Dedifferentiated amniotic fluid mesenchymal stem cell (primary cell): ENCODE data around the gene STOX2.
"Not testable (repeated sequence)": the region's sequence is repeated elsewhere in the genome, so short reads cannot be mapped to it uniquely, and the experiment has no call there.

Experiments used
- DNase-seq: peaks from one replicate; pipeline ENCODE4 v3.0.0-alpha.2; 2016; ENCODE audit errors: extremely low spot score

The STOX2 gene

DNA sequence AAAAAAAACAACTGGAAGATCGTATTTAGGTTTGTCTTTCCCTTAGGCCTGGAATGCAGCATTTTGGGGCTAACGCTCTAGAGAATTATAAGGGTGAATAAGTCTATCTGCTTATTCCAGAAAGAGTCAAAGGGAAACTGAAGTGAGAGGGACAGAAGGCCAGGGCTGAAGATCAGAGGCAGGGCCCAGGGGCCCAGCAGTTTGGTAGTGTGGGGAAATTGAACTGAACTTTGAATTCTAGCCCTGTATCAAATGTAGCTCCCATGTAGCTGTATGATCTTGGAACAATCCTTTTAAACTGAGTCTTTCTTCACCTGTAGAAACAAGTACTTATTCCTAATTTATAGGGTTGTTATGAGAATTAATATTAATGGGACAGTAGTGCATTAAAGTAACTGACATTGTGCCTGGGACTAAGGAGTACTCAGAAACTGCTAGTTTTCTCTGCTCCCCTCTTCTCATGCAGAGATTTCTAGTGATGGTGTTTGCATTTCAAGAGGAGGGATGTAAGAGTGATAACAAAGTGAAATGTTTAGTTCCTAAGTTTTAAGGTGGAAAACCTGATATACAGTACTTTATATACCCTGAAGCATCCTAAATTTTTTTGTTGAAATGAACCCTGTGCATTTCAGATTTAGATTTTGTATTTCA is 30.4 kb downstream of the STOX2 start:
- no peak for DNase-seq

GRCh38 chr4:183936047-183936446 is 30.9 kb downstream of the STOX2 start:
- no peak for DNase-seq

GRCh38 chr4:183936574-183937345 is 31.7 kb downstream of the STOX2 start:
- no peak for DNase-seq

DNA sequence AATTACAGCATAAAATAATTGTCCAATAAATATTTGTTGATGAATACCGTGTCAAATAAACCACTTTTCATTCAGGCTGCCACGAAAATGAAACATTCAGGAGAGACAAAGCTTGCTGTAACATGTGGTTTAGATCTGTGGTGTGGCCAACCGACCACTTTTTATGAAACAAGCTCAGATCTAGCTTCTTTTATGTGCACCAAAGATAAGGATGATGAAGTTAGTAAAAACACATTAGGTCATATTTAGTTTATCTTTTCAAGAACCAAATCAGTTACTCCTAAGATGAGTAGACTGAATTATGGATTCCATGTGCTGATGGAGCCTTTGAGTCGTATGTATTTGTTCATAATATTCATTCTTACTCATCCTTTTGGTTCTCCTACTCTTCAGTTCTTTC is 35.8 kb downstream of the STOX2 start:
- no peak for DNase-seq

GRCh38 chr4:183941964-183942363 is 36.9 kb downstream of the STOX2 start:
- no peak for DNase-seq

GRCh38 chr4:183945741-183946140 is 40.6 kb downstream of the STOX2 start:
- no peak for DNase-seq

- DNase-seq, result no peak
Observed at GRCh38 chr4:183950536-183950935, 45.4 kb downstream of the STOX2 start.

DNA sequence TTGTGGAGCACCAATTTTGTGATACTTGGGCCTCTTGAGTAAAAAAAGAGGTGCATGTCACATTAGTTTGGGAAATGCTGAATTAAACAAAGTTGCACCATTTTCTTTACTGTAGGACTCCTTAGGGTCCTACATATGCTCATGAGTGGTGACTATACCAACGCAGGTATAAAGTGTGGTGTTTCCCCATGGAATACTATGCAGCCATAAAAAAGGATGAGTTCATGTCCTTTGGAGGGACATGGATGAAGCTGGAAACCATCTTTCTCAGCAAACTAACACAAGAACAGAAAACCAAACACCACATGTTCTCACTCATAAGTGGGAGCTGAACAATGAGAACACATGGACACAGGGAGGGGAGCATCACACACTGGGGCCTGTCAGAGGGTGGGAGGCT is 47.5 kb downstream of the STOX2 start:
- DNase-seq, result not testable (repeated sequence)

DNA sequence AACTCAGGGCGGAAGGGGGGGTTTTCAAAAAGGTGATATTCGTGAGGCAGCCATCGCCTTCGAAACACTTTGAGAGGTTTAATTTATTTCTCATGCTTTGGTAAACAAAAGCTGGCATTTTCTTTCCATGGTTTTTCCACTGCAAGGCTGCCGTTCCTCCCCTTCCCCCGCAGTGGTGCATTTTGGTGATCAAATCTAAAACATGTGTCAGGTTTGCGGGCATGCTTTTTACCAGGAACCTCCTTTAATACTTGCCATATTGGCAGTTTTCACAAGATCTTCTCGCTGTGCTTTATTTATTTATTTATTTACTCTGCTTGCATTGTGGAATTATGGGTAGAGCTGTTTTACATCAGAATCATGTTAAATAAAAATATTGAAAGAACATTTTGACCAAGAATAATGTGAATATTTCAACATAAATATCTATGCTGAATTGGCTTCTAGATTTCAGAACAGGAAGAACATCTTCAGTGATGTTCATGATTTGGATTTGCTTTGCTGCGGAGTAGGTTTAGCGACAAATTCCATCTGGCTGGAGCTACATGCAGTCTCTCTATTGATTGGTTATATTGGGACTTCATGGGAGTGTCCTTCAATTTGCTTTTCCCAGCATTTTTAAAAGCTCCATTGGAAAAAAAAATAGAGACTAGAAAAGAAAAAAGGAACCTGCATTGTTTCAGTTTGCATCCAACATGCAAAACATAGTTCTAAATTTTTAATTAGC is 54.4 kb downstream of the STOX2 start:
- DNase-seq, result no peak

DNA sequence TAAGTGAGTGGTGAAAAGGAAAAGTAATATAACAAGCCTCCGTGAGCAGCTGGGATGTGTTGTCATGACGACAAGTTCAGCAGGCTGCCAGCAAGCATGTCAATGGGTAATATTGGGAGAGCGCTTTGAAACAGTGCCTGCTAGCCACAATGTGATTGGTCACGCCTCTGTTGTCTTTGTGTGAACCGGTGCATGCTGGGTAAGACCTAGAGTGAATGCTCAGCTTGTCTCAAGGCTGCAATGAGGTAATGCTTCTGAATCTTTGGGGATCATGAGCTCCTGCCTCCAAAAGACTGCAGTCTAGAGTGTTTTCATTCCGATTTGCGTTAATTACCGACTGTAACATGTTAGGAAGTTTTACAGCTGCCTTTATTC is 54.9 kb downstream of the STOX2 start:
- peak; percentile 19 for DNase-seq

DNA sequence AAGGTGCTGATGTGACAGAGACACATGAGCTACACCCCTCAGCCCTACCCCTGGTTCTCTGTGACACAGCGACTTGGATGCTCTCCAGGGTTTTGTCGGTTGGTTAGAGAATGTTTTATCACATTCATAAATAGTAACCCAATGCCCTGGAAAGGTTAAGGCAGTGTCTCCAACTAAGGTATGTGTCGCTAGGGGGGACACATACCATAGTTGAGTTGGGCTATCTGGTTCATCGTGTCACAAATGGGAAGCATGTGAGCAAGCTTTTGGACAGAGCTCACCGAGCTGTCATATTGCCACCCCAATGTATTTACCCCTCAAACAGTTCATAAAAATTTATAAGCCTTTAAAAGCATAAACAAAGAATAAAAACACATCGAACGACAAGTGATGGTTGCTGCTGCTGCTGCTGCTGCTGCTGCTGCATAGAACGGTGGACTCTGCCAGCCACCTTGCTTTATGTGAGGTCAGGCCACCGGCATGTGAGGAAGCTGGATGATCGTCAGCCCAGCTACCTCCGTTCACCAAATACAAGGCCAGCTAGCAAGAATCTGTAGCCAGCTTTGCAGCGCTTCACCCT is 55.9 kb downstream of the STOX2 start:
- no peak for DNase-seq

DNA sequence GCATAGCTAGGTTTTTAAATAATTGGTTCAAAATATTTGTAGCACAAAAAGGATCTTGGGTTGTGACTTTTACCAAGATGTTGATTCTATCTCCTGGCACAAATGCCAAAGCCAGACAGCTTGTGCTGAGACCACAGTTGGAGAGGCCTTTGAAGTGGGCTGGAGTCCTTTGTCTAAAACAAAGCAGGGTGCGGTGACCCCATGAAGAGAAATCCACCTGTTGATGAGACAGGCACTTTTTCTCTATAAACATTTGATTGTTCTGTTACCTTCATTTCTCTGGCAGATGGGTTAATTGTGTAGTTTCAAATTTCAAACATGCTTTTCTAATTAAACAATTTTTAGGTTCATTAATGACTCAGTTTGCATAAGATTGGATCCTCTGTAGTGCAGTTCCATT is 56.7 kb downstream of the STOX2 start:
- DNase-seq, result no peak

- no peak for DNase-seq
Observed at GRCh38 chr4:183962419-183962818, 57.3 kb downstream of the STOX2 start.

DNA sequence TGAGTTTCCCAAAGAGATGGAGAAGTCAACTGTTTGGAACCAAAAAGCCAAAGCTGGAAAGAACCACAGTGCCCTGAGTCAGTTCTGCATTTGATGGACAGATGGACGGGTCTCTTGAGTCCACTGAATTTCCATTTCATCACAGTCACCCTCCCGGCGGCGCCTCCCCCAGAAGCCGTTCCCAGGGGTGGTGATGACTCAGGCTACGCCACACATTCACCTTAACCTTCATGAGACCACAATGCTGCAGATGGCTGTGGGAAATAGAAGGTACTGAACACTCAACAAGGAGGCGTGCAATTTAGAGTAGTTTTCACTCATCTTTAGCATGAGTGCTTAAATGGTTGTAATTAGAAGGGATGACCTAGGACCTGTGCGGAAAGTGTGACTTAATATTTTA is 61.3 kb downstream of the STOX2 start:
- no peak for DNase-seq

- no peak for DNase-seq
Observed at GRCh38 chr4:183967266-183967665, 62.2 kb downstream of the STOX2 start.

DNA sequence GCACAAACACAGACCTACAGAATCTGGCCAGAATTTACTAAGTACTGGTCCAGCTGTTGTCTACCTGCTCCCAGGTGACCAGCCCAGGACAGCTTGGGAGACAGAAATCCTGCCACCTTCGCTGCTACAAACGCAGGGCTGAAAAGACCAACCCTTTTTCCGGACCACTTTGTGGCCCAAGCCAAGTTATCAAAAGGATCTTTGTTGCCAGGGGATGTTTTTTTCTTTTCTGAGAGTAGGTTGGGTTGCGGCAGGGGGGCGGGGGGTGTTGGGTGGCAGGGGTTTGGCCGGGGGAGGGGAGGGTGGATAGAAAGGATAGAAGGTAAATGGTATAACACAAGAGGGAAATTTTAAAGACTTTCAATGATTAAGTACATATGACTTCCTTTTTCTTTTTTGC is 63.4 kb downstream of the STOX2 start:
- no peak for DNase-seq

GRCh38 chr4:183968931-183969330 is 63.8 kb downstream of the STOX2 start:
- DNase-seq, result no peak

- no peak for DNase-seq
Observed at GRCh38 chr4:183969596-183969995, 64.5 kb downstream of the STOX2 start.

DNA sequence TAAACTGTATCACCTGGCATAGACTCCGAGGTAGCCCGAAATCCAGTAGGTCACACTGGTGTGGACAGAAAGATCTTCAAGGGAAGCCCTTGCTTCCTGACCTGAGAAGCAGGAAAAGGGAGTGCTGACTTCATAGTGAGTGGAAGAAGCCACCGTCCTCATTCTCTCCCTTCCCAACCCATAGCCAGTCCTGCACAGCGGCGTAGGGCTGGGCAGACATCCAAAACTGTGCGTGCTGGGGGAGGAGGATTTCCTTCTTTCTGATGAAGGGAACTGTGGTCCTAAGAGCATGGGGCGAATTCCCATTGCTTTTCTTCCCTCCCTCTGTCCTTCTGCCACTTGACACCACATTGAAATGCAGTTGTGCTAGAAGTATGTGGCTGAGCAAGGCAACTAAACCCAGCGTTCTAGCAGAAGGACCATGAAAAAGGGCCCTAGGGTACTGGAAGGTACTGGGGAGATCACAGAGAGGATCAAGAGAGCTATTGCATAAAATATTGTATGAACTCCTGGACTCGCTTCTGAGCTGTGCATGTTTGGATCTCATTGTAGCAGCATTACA is 66.9 kb downstream of the STOX2 start:
- DNase-seq, result no peak

DNA sequence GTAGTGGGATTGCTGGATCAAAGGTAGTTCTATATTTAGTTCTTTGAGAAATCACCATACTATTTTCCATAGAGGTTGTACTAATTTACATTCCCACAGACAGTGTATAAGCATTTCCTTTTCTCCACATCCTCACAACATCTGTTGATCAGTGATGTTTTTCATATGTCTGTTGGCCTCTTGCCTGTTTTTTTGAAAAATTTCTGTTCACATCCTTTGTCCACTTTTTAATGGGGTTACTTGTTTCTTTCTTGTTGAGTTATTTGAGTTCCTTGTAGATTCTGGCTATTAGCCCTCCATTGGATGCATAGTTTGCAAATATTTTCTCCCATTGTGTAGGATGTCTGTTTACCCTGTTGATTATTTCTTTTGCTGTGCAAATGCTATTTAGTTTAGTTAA is 72.6 kb downstream of the STOX2 start:
- no peak for DNase-seq

- no peak for DNase-seq
Observed at GRCh38 chr4:183984566-183984965, 79.5 kb downstream of the STOX2 start.

- DNase-seq, result no peak
Observed at GRCh38 chr4:183985786-183986185, 80.7 kb downstream of the STOX2 start.
